ENCODE results near the gene SCG2. TPM values are rescaled to one million over a fixed set of nuclear protein-coding genes. Genes with fewer than 3 reads are reported as not detected.

Gene SCG2
- total RNA-seq, 1 experiment from 2014 or later: 0.11 TPM

GRCh38 chr2:223634238-223634637 lies 32.1 kb upstream of the SCG2 start:
- Mint-ChIP-seq H3K9me3 (peaks cover 24% of the 10 kb centered on the region), H3K4me3 (no peak overlapping the region), H3K4me1 (no peaks in the 10 kb centered on the region), H3K27ac (no peak overlapping the region), H3K27me3 (ENCODE audit: low read depth) (peaks cover 20% of the 10 kb centered on the region), H3K36me3 (peaks cover 11% of the 10 kb centered on the region; the same call in 1 of the 2 replicates)
- CTCF ChIA-PET: no interaction called here
- TF ChIP-seq GABPB1 (CRISPR knock-in tag; IDR thresholded peaks at IDR 0.05) (no peak), ZNF263 (CRISPR knock-in tag; IDR thresholded peaks at IDR 0.05; ENCODE audit: low read depth) (no peak), GRHL2 (CRISPR knock-in tag; IDR thresholded peaks at IDR 0.05; ENCODE audit: insufficient replicate concordance, severe bottlenecking) (no peak)
- DNase-seq (ENCODE audit: low spot score): no peak
- POLR2A ChIA-PET: no interaction called here
- no peak for ATAC-seq

- POLR2A ChIA-PET: no interaction called here
- TF ChIP-seq STAT6 (CRISPR knock-in tag; conservative IDR thresholded peaks at IDR 0.05; ENCODE audit: low read depth): no peak
- TF ChIP-seq AFF4 (CRISPR knock-in tag; IDR thresholded peaks at IDR 0.05; ENCODE audit: borderline replicate concordance): no peak
- no peak for TF ChIP-seq OVOL2 (CRISPR knock-in tag; IDR thresholded peaks at IDR 0.05; ENCODE audit: borderline replicate concordance)
- no peak for TF ChIP-seq ZMAT4 (CRISPR knock-in tag; IDR thresholded peaks at IDR 0.05)
- TF ChIP-seq ELF4 (CRISPR knock-in tag; IDR thresholded peaks at IDR 0.05; ENCODE audit: low read depth): no peak
- TF ChIP-seq ATF6 (CRISPR knock-in tag; IDR thresholded peaks at IDR 0.05): no peak
- TF ChIP-seq PREB (CRISPR knock-in tag; IDR thresholded peaks at IDR 0.05; ENCODE audit: borderline replicate concordance): no peak
- TF ChIP-seq EMX1 (CRISPR knock-in tag; IDR thresholded peaks at IDR 0.05): no peak
- no peak for TF ChIP-seq SP1 (CRISPR knock-in tag; conservative IDR thresholded peaks at IDR 0.05)
- no peak for TF ChIP-seq USF2 (CRISPR knock-in tag; IDR thresholded peaks at IDR 0.05)
- no peak for TF ChIP-seq ERG (CRISPR knock-in tag; IDR thresholded peaks at IDR 0.05)
- no peak for TF ChIP-seq USF1 (CRISPR knock-in tag; IDR thresholded peaks at IDR 0.05)
- no peak for TF ChIP-seq ZNF396 (CRISPR knock-in tag; IDR thresholded peaks at IDR 0.05; ENCODE audit: borderline replicate concordance)
- TF ChIP-seq SMAD4 (CRISPR knock-in tag; IDR thresholded peaks at IDR 0.05): no peak
These were observed 31.5 kb upstream of the SCG2 start for GRCh38 chr2:223633656-223634055.

More at GRCh38 chr2:223633656-223634055, 31.5 kb upstream of the SCG2 start:
- Mint-ChIP-seq H3K36me3 (peaks cover 7% of the 10 kb centered on the region; the same call in 1 of the 2 replicates), H3K4me1 (no peaks in the 10 kb centered on the region), H3K9me3 (peaks cover 20% of the 10 kb centered on the region), H3K27me3 (ENCODE audit: low read depth) (peaks cover 26% of the 10 kb centered on the region), H3K4me3 (no peak overlapping the region), H3K27ac (no peak overlapping the region)
- CTCF ChIA-PET: no interaction called here
- no peak for ATAC-seq
- DNase-seq (ENCODE audit: low spot score): no peak
